Body of pancreas (tissue), 4 donors: ENCODE measurements around the gene CTNND2.

Source experiments
- CTCF ChIP-seq, 7 experiments: fragments of 450-650 bp in 4 of 7; fragments of 200-600 bp in 3 of 7; sonication (generic) in 3 of 7; IDR thresholded peaks; one replicate each; pipeline ENCODE4 v1.5.1; 2016 to 2019; ENCODE audit warnings: antibody characterized with exemption in 7 of 7
- POLR2A ChIP-seq, 3 donors: fragments of 450-650 bp; IDR thresholded peaks; one replicate each; pipeline ENCODE4 v1.6.1; 2016; ENCODE audit warnings: antibody characterized with exemption in 3 of 3, mild to moderate bottlenecking in 2 of 3

DNA sequence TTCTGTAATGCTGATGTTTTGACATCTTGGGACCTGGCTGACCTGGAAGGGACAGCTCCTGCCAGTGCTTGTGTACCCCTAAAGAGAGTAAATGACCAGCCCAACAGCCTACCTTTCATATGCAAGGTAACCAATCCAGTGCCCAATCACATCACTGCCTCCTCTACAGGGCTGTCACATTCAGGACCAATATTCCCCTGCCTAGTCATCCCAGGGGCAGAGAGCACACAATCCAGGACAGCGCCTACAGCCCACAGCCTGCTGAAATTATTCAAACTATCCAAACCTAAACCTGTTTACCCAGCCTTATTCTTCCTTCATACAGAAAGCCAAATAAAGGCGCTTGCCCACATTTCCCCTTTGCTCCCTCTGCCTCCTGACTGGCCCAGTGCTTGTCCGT, 284.1 kb downstream of the CTNND2 start:
- TF ChIP-seq CTCF (IDR thresholded peaks at IDR 0.05) (no peak), POLR2A (IDR thresholded peaks at IDR 0.05) (no peak)
